Cortex of kidney (tissue), 1 donor: ENCODE measurements around the gene RPL7A.

Experiments
- DNase-seq: peaks from one replicate; lab custom pipeline; 2025; lab: John Stamatoyannopoulos, UW

The RPL7A gene

DNA sequence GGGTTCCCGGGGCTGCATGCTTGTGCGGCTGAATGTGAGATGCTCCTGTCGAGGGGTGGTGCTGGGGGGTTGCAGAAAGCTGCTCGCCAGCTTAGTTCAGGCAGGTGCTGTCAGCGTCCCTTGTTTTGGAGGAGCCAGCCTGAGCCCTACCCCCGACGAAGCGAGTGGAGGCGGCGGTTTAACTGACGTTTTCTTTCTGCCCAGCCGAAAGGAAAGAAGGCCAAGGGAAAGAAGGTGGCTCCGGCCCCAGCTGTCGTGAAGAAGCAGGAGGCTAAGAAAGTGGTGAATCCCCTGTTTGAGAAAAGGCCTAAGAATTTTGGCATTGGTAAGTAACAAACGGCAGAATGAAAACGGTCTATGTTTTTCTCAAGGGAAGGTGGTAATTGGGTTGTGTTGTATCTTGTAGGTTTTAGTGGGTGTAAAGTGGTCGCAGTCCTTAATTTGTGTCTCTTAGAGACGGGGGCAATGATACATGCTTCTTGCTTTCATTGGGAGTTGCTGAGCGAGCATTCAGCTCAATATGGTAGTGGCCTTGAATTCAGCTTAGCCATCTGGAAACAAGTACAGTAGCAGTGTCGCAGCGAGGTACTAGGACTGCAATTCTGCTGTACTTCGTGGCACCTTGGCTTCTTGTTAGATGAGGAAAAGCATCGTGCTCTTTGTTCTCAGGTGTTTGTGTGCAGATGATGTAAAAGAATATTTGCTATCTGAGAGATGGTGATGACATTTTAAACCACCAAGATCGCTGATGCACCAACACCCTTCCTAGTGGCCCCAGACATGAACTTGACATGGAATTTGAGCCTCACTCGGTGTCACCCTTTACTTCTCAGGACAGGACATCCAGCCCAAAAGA lies 928 bp downstream of the RPL7A start:
- no peak for DNase-seq

DNA sequence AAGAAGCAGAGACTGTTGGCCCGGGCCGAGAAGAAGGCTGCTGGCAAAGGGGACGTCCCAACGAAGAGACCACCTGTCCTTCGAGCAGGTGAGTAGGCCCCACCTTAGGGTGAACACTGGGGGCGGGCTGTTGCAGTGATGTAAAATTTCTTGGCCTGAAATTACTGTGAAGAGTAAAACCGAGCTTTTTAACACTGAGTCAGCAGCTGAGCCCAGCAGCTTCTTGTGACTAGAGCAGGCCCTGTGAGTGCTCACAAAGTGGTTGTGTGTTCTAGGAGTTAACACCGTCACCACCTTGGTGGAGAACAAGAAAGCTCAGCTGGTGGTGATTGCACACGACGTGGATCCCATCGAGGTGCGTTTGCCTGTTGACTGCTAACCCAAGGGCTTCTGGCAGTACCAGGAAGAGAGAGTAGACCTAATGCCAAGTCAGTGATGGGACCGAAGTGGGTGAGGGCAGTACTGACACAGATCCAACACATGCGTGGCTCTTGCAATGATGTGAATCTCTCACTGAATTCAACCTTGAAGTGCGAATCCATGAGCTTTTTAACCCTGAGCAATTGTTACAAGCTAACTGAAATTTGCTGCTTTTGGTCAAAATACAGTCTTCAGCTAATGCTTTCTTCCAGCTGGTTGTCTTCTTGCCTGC lies 2.1 kb downstream of the RPL7A start:
- no peak for DNase-seq

GRCh38 chr9:133351526-133351907 lies 3.5 kb downstream of the RPL7A start:
- no peak for DNase-seq

GRCh38 chr9:133351908-133352634 lies 4.1 kb downstream of the RPL7A start:
- no peak for DNase-seq

- DNase-seq, result no peak
Measured at GRCh38 chr9:133352635-133353340, 4.8 kb downstream of the RPL7A start.

DNA sequence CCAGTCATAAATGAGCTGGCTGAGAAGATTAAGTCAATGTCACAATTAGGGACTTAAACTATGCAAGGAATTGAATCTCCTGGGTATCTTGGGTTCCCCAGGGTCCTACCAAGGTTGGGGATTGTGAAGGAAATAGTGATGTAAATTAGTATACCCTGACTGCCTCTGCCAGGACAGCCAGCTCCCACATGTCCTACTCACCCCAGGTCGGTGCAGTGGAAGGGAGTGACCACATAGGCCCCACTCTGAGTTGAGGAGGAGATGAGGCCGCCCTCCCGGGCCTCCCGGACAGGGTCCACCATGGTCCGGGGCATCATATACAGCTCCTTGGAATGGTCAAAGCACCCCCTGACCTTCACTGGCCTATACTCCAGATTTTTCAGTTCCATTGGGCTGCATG lies 5.5 kb downstream of the RPL7A start:
- DNase-seq, result no peak

DNA sequence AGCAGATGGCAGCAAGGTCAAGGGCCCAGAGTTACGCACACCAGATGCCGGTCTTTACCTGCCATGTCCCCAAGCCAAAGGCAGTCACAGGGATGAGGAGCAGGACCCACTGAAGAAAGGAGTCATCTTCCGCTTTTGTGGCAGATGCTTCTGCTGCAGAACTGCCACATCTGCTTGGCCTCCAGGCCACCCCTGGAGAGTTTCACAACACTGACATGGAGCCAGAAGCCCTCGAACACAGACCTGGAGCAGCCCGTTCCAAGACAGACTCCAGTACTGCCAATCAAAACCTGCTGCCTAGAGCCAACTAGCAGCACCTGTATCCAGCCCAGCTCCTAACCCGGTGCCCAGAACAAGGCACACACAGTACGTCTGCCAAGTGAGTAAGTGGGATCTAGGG lies 6.7 kb downstream of the RPL7A start:
- no peak for DNase-seq

DNA sequence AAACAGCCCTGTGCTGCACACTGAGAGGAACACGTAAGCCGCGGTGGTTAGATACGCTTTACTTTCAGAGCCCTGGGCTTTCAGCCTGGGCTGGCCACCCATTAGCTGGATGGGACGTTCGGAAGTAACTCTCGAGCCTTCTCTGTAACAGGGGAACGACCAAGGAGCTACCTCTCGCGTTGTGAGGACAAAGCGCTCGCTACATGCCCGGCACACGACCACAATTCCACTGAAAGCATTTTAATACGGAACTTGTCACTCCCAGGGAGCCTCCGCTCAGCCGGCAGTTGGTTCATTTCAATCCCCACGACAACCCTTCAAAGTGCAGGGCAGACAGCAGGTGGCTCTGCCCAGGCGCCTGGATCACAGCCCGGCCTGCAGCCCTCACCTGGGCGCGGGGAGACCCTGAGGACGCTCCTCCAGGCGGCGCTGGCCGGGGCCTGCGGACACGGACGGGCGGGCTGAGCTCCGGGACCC lies 7.9 kb downstream of the RPL7A start:
- DNase-seq, result no peak

DNA sequence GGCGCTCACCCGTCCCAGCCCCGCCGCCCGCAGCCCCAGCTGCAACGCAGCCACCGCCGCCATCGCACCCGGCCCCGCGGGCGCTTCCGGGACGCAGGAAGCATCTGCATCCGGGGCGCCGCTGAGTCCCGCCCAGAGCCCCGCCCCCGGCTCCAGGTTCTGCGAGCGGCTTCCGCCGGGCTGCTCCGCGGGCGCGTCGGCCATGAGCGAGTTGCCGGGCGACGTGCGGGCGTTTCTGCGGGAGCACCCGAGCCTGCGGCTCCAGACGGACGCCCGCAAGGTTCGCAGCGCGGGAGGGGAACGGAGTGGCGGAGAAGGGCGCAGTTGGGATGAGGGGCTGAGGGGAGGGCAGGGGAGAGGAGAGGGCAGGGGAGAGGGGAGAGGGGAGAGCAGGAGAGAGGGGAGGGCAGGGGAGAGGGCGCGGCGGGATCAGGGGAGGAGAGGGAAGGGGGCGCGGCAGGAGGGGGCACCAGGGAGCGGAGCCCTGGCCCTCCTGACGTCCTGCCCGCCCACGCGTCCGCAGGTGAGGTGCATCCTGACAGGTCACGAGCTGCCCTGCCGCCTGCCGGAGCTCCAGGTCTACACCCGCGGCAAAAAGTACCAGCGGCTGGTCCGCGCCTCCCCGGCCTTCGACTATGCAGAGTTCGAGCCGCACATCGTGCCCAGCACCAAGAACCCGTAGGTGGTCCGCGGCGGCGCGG lies 8.5 kb downstream of the RPL7A start, which contains the start of the genes SURF1 and SURF2:
SURF1 (minus strand) TSS at position 97 of the 701 bp plus-strand sequence; CDS start at position 63, 34 bp downstream.
SURF2 (plus strand) TSS at position 160 of the 701 bp plus-strand sequence; CDS start at position 203, 43 bp downstream.
- no peak for DNase-seq

DNA sequence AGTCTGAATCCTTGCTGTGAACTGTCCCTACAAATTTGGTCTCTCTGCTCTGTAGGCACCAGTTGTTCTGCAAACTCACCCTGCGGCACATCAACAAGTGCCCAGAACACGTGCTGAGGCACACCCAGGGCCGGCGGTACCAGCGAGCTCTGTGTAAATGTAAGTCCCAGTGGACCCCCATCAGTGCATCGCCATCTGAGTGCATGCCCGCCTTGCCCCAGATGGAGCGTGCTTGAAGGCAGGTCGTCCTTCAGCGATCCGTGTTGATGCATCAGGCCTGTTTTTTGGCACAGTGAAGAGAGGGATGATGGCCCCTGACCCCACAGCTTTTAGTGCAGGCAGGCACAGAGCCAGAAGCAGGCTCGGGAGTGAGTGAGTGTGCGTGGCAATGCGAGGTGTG lies 9.6 kb downstream of the RPL7A start:
- no peak for DNase-seq

DNA sequence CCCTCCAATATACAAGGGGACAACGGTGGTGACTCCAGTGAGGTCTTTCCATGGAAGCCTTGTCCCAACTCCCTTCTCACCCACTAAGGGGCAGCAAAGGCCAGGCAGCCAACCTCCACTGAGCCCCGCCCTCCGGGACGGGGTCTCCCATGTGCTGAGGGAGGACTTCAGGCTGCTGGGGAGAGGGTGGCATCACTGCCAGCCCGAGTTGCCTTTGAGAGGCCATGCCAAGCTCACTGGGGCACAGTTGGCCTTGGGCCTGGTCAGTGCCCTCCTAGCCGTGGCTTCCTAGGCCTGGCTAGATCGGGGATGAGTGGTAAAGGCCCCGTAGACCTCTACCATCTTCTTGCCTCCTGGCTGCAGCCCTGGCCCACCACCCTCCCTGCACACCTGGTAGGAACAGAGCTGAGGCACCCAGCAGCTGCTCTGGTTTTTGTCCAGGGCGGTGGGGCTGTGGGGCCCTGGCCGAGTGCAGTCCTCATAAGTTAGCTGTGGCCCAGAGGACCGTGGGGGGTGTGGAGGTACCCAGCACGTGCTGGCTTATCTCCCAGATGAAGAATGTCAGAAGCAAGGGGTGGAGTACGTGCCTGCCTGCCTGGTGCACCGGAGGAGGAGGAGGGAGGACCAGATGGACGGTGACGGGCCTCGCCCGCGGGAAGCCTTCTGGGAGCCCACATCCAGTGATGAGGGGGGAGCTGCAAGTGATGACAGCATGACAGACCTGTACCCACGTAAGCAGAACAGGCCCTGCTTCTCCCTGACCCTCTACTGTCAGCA lies 11.6 kb downstream of the RPL7A start:
- no peak for DNase-seq

- DNase-seq, result no peak
Measured at GRCh38 chr9:133360400-133361393, 12.7 kb downstream of the RPL7A start.

- no peak for DNase-seq
Measured at GRCh38 chr9:133361507-133362092, 13.6 kb downstream of the RPL7A start.

- no peak for DNase-seq
Measured at GRCh38 chr9:133362359-133363044, 14.5 kb downstream of the RPL7A start.

- DNase-seq, result no peak
Measured at GRCh38 chr9:133366435-133366834, 18.4 kb downstream of the RPL7A start.

- DNase-seq, result no peak
Measured at GRCh38 chr9:133367221-133367620, 19.2 kb downstream of the RPL7A start.

- DNase-seq, result no peak
Measured at GRCh38 chr9:133367778-133368177, 19.8 kb downstream of the RPL7A start.

- DNase-seq, result no peak
Measured at GRCh38 chr9:133368249-133368881, 20.3 kb downstream of the RPL7A start.
